ENCODE results near the gene NPIPA5.
"Not testable (repeated sequence)": the region's sequence is repeated elsewhere in the genome, so short reads cannot be mapped to it uniquely, and the experiment has no call there.

Gene NPIPA5

GRCh38 chr16:15399317-15399716 lies 21.2 kb upstream of the NPIPA5 start:
- POLR2A ChIA-PET = no interaction called here
- DNase-seq (ENCODE audit: low read depth, low spot score) = no peak
- CTCF ChIA-PET = no interaction called here
- TF ChIP-seq CTCF (IDR thresholded peaks at IDR 0.05; ENCODE audit: insufficient read depth, low read length, missing control alignments) = no peak
- H3K4me3 ChIP-seq (ENCODE audit: low read depth, low read length) = no peak overlapping the region

DNA sequence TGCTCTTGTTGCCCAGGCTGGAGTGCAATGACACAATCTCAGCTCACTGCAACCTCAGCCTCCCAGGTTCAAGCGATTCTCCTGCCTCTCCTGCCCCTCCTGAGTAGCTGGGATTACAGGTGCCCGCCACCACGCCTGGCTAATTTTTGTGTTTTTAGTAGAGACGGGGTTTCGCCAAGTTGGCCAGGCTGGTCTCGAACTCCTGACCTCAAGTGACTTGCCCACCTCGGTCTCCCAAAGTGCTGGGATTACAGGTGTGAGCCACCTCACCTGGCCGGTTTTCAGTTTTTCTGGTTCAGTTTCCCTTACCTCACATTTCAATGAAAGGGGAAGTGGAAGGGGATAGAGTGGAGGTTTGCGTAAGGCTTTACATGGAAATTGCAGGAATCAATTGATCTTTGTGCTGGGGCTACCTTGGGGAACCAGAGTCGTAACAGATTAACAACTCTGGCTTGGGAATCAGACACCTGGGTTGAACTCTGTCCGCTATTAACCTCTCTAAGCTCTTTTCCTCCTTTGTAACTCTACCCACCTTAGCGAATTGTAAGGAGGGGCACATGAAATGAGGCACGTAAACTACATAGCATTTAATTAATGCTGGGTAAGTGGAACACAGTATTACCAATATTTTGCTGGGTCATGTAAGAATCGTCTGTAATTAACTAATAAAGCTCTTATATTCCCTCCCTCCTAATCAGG lies 20.7 kb upstream of the NPIPA5 start:
- ChIA-PET POLR2A (no interaction called here), CTCF (no interaction called here)
- TF ChIP-seq CTCF (IDR thresholded peaks at IDR 0.05; ENCODE audit: insufficient read depth, low read length, missing control alignments) = no peak
- H3K4me3 ChIP-seq (ENCODE audit: low read depth, low read length) = no peak overlapping the region
- DNase-seq (ENCODE audit: low read depth, low spot score) = no peak

DNA sequence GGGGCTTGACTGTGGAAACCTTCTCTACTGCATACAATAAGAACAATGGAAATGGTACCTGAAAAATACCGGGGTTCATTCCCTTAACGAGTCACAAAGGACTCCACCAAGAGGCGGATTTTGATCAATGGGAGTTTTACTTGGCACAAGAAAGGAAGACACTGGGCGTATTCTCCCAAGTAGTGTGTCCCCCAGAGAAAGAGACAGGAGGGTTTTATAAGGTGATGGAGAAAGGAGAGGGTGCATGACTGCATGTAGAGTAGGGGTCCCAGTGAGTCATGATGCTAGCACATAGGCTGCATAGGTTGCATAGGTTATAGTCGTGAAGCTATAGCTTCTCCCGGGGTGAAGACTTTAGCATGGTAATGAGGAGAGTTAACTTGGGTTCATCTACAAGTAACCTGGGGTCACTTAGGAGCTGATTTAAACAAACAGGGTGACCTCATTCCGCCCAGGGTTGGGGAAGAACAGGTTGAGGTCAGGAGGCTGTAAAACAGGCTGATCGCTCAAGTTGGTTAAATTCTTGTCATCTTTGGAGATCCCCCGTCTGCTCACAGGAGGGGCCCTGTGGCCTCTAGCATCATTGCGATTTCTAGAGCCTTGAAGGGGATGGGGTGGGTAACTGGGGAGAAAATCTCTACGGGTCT lies 19.0 kb upstream of the NPIPA5 start:
- H3K4me3 ChIP-seq (ENCODE audit: low read depth, low read length) = no peak overlapping the region
- ChIA-PET CTCF (no interaction called here), POLR2A (no interaction called here)
- no peak for TF ChIP-seq CTCF (IDR thresholded peaks at IDR 0.05; ENCODE audit: insufficient read depth, low read length, missing control alignments)
- no peak for DNase-seq (ENCODE audit: low read depth, low spot score)

GRCh38 chr16:15396509-15396829 lies 18.4 kb upstream of the NPIPA5 start:
- H3K4me3 ChIP-seq (ENCODE audit: low read depth, low read length); POLR2A ChIA-PET; DNase-seq (ENCODE audit: low read depth, low spot score); CTCF ChIA-PET: not testable (repeated sequence)

DNA sequence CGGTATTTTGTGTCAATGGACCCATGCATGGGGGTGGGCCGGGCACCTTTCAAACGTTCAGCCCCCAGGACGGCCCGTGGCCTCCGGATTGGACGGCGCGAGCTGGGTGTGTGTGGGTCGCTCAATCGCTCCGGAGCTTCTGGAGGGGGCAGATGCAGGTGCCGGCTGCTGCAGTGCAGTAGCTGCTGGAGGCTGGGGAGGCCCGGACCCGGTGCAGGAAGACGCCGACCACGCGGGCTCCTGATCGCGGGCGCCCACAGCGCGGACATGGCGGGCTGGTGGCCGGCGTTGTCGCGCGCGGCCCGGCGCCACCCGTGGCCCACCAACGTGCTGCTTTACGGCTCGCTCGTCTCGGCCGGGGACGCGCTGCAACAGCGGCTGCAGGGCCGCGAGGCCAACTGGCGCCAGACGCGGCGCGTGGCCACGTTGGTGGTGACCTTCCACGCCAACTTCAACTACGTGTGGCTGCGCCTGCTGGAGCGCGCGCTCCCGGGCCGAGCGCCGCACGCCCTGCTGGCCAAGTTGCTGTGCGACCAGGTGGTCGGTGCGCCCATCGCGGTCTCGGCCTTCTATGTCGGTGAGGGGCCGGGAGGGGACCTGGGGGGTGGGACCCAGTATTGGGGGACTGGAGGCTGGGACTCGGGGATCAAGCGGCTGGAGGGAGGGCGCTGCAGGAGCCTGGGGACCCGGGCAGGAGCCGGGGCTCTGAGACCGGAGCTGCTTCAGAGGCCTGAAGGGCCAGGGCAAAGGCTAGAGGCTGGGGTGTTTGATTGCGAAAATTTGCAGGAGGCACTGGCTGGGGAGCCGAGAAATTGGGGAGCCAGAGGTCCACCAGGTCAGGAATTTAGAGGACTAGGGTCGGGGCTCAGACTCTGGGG lies 17.8 kb upstream of the NPIPA5 start, which contains the start of gene MPV17L:
Gene MPV17L, plus strand, starts transcription at position 124 of the 878 bp plus-strand sequence. Its CDS starts 144 bp downstream, at position 268.
- DNase-seq (ENCODE audit: low read depth, low spot score); POLR2A ChIA-PET; CTCF ChIA-PET: not testable (repeated sequence)
- peak within 1 kb of the TSS; percentile 42 for H3K4me3 ChIP-seq (ENCODE audit: low read depth, low read length)

DNA sequence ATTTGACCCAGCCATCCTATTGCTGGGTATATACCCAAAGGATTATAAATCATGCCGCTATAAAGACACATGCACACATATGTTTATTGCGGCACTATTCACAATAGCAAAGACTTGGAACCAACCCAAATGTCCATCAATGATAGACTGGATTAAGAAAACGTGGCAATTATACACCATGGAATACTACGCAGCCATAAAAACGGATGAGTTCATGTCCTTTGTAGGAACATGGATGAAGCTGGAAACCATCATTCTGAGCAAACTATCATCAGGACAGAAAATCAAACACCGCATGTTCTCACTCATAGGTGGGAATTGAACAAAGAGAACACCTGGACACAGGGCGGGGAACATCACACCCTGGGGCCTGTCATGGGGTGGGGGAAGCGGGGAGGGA lies 14.9 kb upstream of the NPIPA5 start:
- CTCF ChIA-PET; H3K4me3 ChIP-seq (ENCODE audit: low read depth, low read length); DNase-seq (ENCODE audit: low read depth, low spot score); POLR2A ChIA-PET: not testable (repeated sequence)

GRCh38 chr16:15389916-15390315 lies 11.8 kb upstream of the NPIPA5 start:
- CTCF ChIA-PET; DNase-seq (ENCODE audit: low read depth, low spot score); H3K4me3 ChIP-seq (ENCODE audit: low read depth, low read length); POLR2A ChIA-PET: not testable (repeated sequence)

GRCh38 chr16:15388060-15388459 lies 10.0 kb upstream of the NPIPA5 start:
- CTCF ChIA-PET; DNase-seq (ENCODE audit: low read depth, low spot score); H3K4me3 ChIP-seq (ENCODE audit: low read depth, low read length); POLR2A ChIA-PET: not testable (repeated sequence)

- POLR2A ChIA-PET; DNase-seq (ENCODE audit: low read depth, low spot score); CTCF ChIA-PET; H3K4me3 ChIP-seq (ENCODE audit: low read depth, low read length): not testable (repeated sequence)
Measured at GRCh38 chr16:15382810-15383209, 4.7 kb upstream of the NPIPA5 start.

- H3K4me3 ChIP-seq (ENCODE audit: low read depth, low read length); DNase-seq (ENCODE audit: low read depth, low spot score); POLR2A ChIA-PET; CTCF ChIA-PET: not testable (repeated sequence)
Measured at GRCh38 chr16:15357495-15357894, 20.6 kb downstream of the NPIPA5 start.

DNA sequence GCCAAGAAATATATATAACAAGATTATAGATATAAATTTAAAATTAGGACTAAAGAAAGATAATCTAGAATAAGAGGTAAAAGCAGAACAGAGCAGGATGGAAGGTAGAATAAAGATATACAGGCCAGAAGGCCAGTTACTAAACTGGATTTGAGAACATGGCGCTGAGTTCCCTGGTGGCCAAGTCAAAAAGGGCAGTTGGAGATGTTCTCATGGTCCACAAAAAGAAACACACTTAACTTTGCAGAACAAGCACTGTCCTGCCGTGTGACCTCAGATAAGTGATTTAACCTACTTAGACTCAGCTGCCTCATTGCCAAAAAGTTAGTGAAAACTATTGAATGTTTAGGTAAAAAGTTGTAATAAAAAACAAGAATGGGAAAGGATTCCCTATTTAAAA lies 23.2 kb downstream of the NPIPA5 start:
- CTCF ChIA-PET; POLR2A ChIA-PET; DNase-seq (ENCODE audit: low read depth, low spot score); H3K4me3 ChIP-seq (ENCODE audit: low read depth, low read length): not testable (repeated sequence)

DNA sequence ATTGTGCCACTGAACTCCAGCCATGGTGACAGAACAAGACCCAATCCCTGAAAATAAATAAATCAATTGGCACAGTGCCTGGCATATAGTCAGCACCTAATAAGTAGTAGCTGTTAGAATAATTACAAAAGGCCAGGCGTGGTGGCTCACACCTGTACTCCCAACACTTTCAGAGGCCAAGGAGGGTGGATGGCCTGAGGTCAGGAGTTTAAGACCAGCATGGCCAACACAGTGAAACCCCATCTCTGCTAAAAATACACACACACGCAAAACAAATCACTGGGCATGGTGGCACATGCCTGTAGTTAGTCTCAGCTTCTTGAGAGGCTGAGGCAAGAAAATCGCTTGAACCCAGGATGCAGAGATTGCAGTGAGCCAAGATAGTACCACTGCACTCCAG lies 25.2 kb downstream of the NPIPA5 start:
- H3K4me3 ChIP-seq (ENCODE audit: low read depth, low read length); DNase-seq (ENCODE audit: low read depth, low spot score); CTCF ChIA-PET; POLR2A ChIA-PET: not testable (repeated sequence)

- DNase-seq (ENCODE audit: low read depth, low spot score); POLR2A ChIA-PET; H3K4me3 ChIP-seq (ENCODE audit: low read depth, low read length); CTCF ChIA-PET: not testable (repeated sequence)
Measured at GRCh38 chr16:15351745-15352144, 26.3 kb downstream of the NPIPA5 start.
